ENCODE measurements around the gene EFCAB13. TPM values are rescaled to one million over a fixed set of nuclear protein-coding genes. Genes with fewer than 3 reads are reported as not detected.

Gene EFCAB13
- total RNA-seq, 1 donor from 2014 or later: 2.7 TPM

DNA sequence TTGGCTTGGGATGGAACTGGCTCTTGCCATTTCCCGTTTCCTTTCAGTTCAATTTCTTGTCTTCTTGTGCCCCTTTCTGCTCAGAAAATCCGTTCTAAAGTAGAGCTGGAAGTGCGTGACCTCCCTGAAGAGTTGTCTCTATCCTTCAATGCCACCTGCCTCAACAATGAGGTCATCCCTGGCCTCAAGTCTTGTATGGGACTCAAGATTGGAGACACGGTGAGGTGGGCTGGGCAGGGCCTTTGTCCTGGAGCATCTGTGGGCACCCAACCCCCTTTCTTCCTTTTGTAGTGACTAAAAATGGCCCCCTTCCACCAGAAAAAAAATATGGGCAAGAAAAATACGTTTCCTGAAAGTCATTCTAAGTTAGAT lies 32.9 kb upstream of the EFCAB13 start:
- Histone ChIP-seq H2AFZ (replicated peaks) (no peak overlapping the region), H3K9me3 (ENCODE audit: low read depth) (no peaks in the 10 kb centered on the region), H3K27ac (no peak overlapping the region), H3F3A (ENCODE audit: low read depth) (no peaks in the 10 kb centered on the region), H4K20me1 (ENCODE audit: low read depth) (no peaks in the 10 kb centered on the region), H3K4me1 (peaks cover 11% of the 10 kb centered on the region), H3K9ac (no peak overlapping the region), H3K4me3 (no peak overlapping the region), H3K36me3 (no peaks in the 10 kb centered on the region), H3K79me2 (ENCODE audit: low read depth) (no peaks in the 10 kb centered on the region), H3K27me3 (no peaks in the 10 kb centered on the region), H3K4me2 (no peak overlapping the region)
- no peaks in the 10 kb centered on the region for H3K36me3 Mint-ChIP-seq
- H3K27me3 Mint-ChIP-seq (ENCODE audit: insufficient read depth, low read depth): peaks cover 5% of the 10 kb centered on the region
- no peak for DNase-seq (ENCODE audit: low spot score)
- no peaks in the 10 kb centered on the region for H3K9me3 Mint-ChIP-seq
- H3K4me3 Mint-ChIP-seq: no peak overlapping the region
- TF ChIP-seq, protein P1, sequence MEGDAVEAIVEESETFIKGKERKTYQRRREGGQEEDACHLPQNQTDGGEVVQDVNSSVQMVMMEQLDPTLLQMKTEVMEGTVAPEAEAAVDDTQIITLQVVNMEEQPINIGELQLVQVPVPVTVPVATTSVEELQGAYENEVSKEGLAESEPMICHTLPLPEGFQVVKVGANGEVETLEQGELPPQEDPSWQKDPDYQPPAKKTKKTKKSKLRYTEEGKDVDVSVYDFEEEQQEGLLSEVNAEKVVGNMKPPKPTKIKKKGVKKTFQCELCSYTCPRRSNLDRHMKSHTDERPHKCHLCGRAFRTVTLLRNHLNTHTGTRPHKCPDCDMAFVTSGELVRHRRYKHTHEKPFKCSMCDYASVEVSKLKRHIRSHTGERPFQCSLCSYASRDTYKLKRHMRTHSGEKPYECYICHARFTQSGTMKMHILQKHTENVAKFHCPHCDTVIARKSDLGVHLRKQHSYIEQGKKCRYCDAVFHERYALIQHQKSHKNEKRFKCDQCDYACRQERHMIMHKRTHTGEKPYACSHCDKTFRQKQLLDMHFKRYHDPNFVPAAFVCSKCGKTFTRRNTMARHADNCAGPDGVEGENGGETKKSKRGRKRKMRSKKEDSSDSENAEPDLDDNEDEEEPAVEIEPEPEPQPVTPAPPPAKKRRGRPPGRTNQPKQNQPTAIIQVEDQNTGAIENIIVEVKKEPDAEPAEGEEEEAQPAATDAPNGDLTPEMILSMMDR (IDR thresholded peaks at IDR 0.05): no peak
- TF ChIP-seq EZH2phosphoT487 (IDR thresholded peaks at IDR 0.05) (no peak), EZH2 (IDR thresholded peaks at IDR 0.05) (no peak)
- H3K27ac Mint-ChIP-seq: no peak overlapping the region
- H3K4me1 Mint-ChIP-seq: peaks cover 16% of the 10 kb centered on the region

DNA sequence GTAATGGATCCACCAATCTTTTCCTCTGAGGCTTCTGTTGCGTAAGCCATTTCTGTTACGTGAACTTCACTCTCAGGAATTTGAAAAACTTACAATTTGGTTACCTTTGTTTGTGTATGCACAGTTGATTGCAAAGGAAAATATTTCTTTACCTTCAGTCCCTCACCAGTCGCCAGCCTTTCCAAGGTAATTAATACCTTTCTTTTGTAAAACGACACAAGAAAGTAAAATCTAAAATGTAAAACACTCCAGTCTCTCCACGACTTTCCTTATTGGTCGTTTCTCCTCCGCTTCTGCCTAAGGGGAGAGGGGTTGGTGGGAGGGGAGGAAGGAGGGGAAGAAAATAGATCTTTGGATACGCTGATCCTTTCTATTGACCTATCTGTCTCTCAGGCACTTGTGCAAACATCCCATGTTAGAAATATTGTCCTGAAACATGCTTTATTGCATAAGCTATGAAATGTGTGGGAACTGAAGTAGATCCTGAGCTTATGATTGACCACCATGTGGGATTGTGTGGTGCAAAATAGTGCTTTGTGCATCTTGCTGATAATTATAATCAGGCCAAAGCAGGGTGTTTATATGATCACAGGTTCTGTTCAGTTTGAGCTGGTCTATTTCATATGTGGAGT lies 32.4 kb upstream of the EFCAB13 start:
- H3K9me3 Mint-ChIP-seq: no peaks in the 10 kb centered on the region
- H3K4me1 Mint-ChIP-seq: peaks cover 19% of the 10 kb centered on the region
- no peaks in the 10 kb centered on the region for H3K36me3 ChIP-seq
- H3K27ac ChIP-seq: no peak overlapping the region
- no peaks in the 10 kb centered on the region for H3K9me3 ChIP-seq (ENCODE audit: low read depth)
- H3K4me2 ChIP-seq: no peak overlapping the region
- DNase-seq (ENCODE audit: low spot score): no peak
- peaks cover 5% of the 10 kb centered on the region for H3K27me3 Mint-ChIP-seq (ENCODE audit: insufficient read depth, low read depth)
- H2AFZ ChIP-seq (replicated peaks): no peak overlapping the region
- no peak overlapping the region for H3K4me3 Mint-ChIP-seq
- H4K20me1 ChIP-seq (ENCODE audit: low read depth): no peaks in the 10 kb centered on the region
- no peak overlapping the region for H3K4me3 ChIP-seq
- H3K9ac ChIP-seq: no peak overlapping the region
- no peaks in the 10 kb centered on the region for H3K36me3 Mint-ChIP-seq
- no peaks in the 10 kb centered on the region for H3F3A ChIP-seq (ENCODE audit: low read depth)
- peaks cover 13% of the 10 kb centered on the region for H3K4me1 ChIP-seq
- H3K27ac Mint-ChIP-seq: peak overlapping the region; percentile 4
- TF ChIP-seq EZH2phosphoT487 (IDR thresholded peaks at IDR 0.05): no peak
- no peak for TF ChIP-seq EZH2 (IDR thresholded peaks at IDR 0.05)
- TF ChIP-seq, protein P1 (IDR thresholded peaks at IDR 0.05): no peak
- no peaks in the 10 kb centered on the region for H3K79me2 ChIP-seq (ENCODE audit: low read depth)
- no peaks in the 10 kb centered on the region for H3K27me3 ChIP-seq

DNA sequence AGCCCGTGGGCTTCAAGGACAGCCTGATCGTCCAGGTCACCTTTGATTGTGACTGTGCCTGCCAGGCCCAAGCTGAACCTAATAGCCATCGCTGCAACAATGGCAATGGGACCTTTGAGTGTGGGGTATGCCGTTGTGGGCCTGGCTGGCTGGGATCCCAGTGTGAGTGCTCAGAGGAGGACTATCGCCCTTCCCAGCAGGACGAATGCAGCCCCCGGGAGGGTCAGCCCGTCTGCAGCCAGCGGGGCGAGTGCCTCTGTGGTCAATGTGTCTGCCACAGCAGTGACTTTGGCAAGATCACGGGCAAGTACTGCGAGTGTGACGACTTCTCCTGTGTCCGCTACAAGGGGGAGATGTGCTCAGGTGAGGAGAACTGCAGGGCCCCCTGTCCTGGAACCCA lies 31.5 kb upstream of the EFCAB13 start:
- H3K9me3 Mint-ChIP-seq: no peaks in the 10 kb centered on the region
- H3K36me3 Mint-ChIP-seq: no peaks in the 10 kb centered on the region
- Histone ChIP-seq H2AFZ (replicated peaks) (no peak overlapping the region), H3K79me2 (ENCODE audit: low read depth) (no peaks in the 10 kb centered on the region), H3K4me3 (no peak overlapping the region), H3K4me1 (peaks cover 13% of the 10 kb centered on the region), H3K9ac (no peak overlapping the region), H3K36me3 (no peaks in the 10 kb centered on the region), H3K27me3 (no peaks in the 10 kb centered on the region), H3F3A (ENCODE audit: low read depth) (no peaks in the 10 kb centered on the region), H3K4me2 (no peak overlapping the region), H3K27ac (no peak overlapping the region), H3K9me3 (ENCODE audit: low read depth) (no peaks in the 10 kb centered on the region), H4K20me1 (ENCODE audit: low read depth) (no peaks in the 10 kb centered on the region)
- no peak overlapping the region for H3K27ac Mint-ChIP-seq
- H3K4me1 Mint-ChIP-seq: peaks cover 19% of the 10 kb centered on the region
- H3K4me3 Mint-ChIP-seq: no peak overlapping the region
- H3K27me3 Mint-ChIP-seq (ENCODE audit: insufficient read depth, low read depth): peaks cover 5% of the 10 kb centered on the region
- no peak for DNase-seq (ENCODE audit: low spot score)
- TF ChIP-seq, protein P1 (IDR thresholded peaks at IDR 0.05): no peak
- TF ChIP-seq EZH2phosphoT487 (IDR thresholded peaks at IDR 0.05) (no peak), EZH2 (IDR thresholded peaks at IDR 0.05) (no peak)

All from neural progenitor cell (in vitro differentiated cells).